Measurements from ENCODE around the gene LHX4. TPM values are rescaled to one million over a fixed set of nuclear protein-coding genes. Genes with fewer than 3 reads are reported as not detected.

Gene LHX4
- total and polyA plus RNA-seq, 8 donors: 0.03 to 0.19 (median 0.12) TPM; not detected in 3

GRCh38 chr1:180295999-180296398 is 65.9 kb downstream of the LHX4 start:
- H3K4me3 ChIP-seq: no peak overlapping the region
- FAIRE-seq (no peak), DNase-seq (no peak), ATAC-seq (no peak)
- no peak overlapping the region for H3K27ac ChIP-seq
- TF ChIP-seq CTCF (IDR thresholded peaks at IDR 0.05): no peak
- H3K27me3 ChIP-seq: no peaks in the 10 kb centered on the region
- no peaks in the 10 kb centered on the region for H3K36me3 ChIP-seq
- intact Hi-C loops (cut with DNase I): no loop called here
- 91 to 93% methylated on average over 1 of the region's 1 CpG for WGBS, 2 donors
- H3K4me1 ChIP-seq: peaks cover 0 to 3% (median 0%) of the 10 kb centered on the region in 3 donors
- no peaks in the 10 kb centered on the region for H3K9me3 ChIP-seq

GRCh38 chr1:180299479-180300221 is 69.6 kb downstream of the LHX4 start:
- Histone ChIP-seq H3K9me3 (no peaks in the 10 kb centered on the region), H3K36me3 (no peaks in the 10 kb centered on the region), H3K4me3 (no peak overlapping the region), H3K4me1 (no peaks in the 10 kb centered on the region), H3K27ac (no peak overlapping the region), H3K27me3 (no peaks in the 10 kb centered on the region)
- WGBS, 2 donors: 91% methylated on average over 7 of the region's 7 CpGs
- no peak for FAIRE-seq
- DNase-seq: no peak
- no peak for ATAC-seq
- intact Hi-C loops (cut with DNase I): no loop called here
- no peak for TF ChIP-seq CTCF (IDR thresholded peaks at IDR 0.05)

- ATAC-seq: no peak
- H3K4me1 ChIP-seq: no peaks in the 10 kb centered on the region
- no peak for TF ChIP-seq CTCF (IDR thresholded peaks at IDR 0.05)
- H3K9me3 ChIP-seq: no peaks in the 10 kb centered on the region
- no peaks in the 10 kb centered on the region for H3K36me3 ChIP-seq
- H3K27me3 ChIP-seq: no peaks in the 10 kb centered on the region
- H3K27ac ChIP-seq: no peak overlapping the region
- no peak for FAIRE-seq
- DNase-seq: no peak
- intact Hi-C loops (cut with DNase I): no loop called here
- 87 to 97% methylated on average over 2 of the region's 2 CpGs for WGBS, 2 donors
- no peak overlapping the region for H3K4me3 ChIP-seq
Observed at GRCh38 chr1:180301135-180301742, 71.2 kb downstream of the LHX4 start.

- Histone ChIP-seq H3K27ac (no peak overlapping the region), H3K27me3 (no peaks in the 10 kb centered on the region), H3K36me3 (peaks cover 0 to 4% (median 0%) of the 10 kb centered on the region in 3 donors), H3K9me3 (no peaks in the 10 kb centered on the region), H3K4me3 (no peak overlapping the region), H3K4me1 (no peaks in the 10 kb centered on the region)
- WGBS, 2 donors: 96 to 100% methylated on average over 1 of the region's 1 CpG
- intact Hi-C loops (cut with DNase I): no loop called here
- no peak for TF ChIP-seq CTCF (IDR thresholded peaks at IDR 0.05)
- no peak for DNase-seq
- ATAC-seq: no peak
- no peak for FAIRE-seq
Observed at GRCh38 chr1:180309338-180309737, 79.3 kb downstream of the LHX4 start.

GRCh38 chr1:180310095-180310494 is 80.0 kb downstream of the LHX4 start:
- TF ChIP-seq CTCF (IDR thresholded peaks at IDR 0.05): no peak
- no peaks in the 10 kb centered on the region for H3K9me3 ChIP-seq
- H3K36me3 ChIP-seq: peaks cover 0 to 4% (median 0%) of the 10 kb centered on the region in 3 donors
- H3K4me1 ChIP-seq: no peaks in the 10 kb centered on the region
- no peak for DNase-seq
- FAIRE-seq: no peak
- H3K27ac ChIP-seq: no peak overlapping the region
- ATAC-seq: no peak
- intact Hi-C loops (cut with DNase I): no loop called here
- H3K27me3 ChIP-seq: no peaks in the 10 kb centered on the region
- WGBS, 2 donors: 95 to 96% methylated on average over 3 of the region's 3 CpGs
- no peak overlapping the region for H3K4me3 ChIP-seq
